Pancreas (tissue), 10 donors: Measurements from ENCODE around the gene ITGB4. TPM values are rescaled to one million over a fixed set of nuclear protein-coding genes. Genes with fewer than 3 reads are reported as not detected.

Source experiments
- ATAC-seq, 4 donors: fragments of 200-7000 bp; cut with Tn5 transposase; one replicate each; pipeline versions ENCODE4 v1.8.0 to v1.9.1; 2020; ENCODE audit warnings: mild to moderate bottlenecking in 4 of 4, moderate library complexity in 4 of 4
- DNase-seq, 6 donors: peaks; one replicate each; pipeline ENCODE4 v3.0.0-alpha.2; 2020
- FAIRE-seq: peaks from 2 replicates; lab custom pipeline; 2012; peaks lifted over from hg19 to GRCh38; lab: Jason Lieb, UNC
- H3K27ac ChIP-seq, 4 donors: fragments of 200-600 bp; sonication (generic); 1 replicate in 3 of 4; 2 replicates in 1 of 4; pipeline versions ENCODE4 v1.5.0 to v1.8.0; 2020
- H3K27me3 ChIP-seq, 4 donors: fragments of 200-600 bp; one replicate each; pipeline ENCODE4 v1.8.0; 2021
- H3K36me3 ChIP-seq, 3 donors: fragments of 200-600 bp; sonication (generic) in 1 of 3; one replicate each; pipeline versions ENCODE4 v1.5.0 to v1.8.0; 2020 to 2021
- H3K4me1 ChIP-seq, 3 donors: fragments of 200-600 bp; one replicate each; pipeline ENCODE4 v1.8.0; 2021
- H3K4me3 ChIP-seq, 4 donors: fragments of 200-600 bp; sonication (generic) in 2 of 4; one replicate each; pipeline versions ENCODE4 v1.5.0 to v1.8.0; 2020 to 2021
- H3K9me3 ChIP-seq, 4 donors: fragments of 200-600 bp; one replicate each; pipeline ENCODE4 v1.8.0; 2021
- CTCF ChIP-seq, 4 donors: fragments of 200-600 bp; sonication (generic) in 3 of 4; IDR thresholded peaks; one replicate each; pipeline versions ENCODE4 v1.5.0 to v1.8.0; 2021; ENCODE audit warnings: antibody characterized with exemption in 4 of 4
- WGBS, 2 donors: extraction: QIAGEN DNeasy Blood & Tissue Kit; methylation state at CpG; one replicate each; pipeline ENCODE4 v1.1.7; 2013; 5-methylcytosine and 5-hydroxymethylcytosine counted together
- intact Hi-C, 3 donors: fragments of 100-400 bp; cut with DNase I; formaldehyde crosslinking; loops; one replicate each; pipeline versions ENCODE4 v1.11.1 to v1.14.2; 2022
- polyA plus RNA-seq, 2 donors: library from polyadenylated mRNA; stranded (reverse); fragments of 200-250 nt; gene quantifications; one replicate each; pipeline ENCODE4 v1.2.3, GENCODE V29; 2013
- total RNA-seq, 6 donors: library from RNA; stranded (reverse); fragmentation: NEBNext Ultra II Directional in 4 of 6; extraction: Animal tissue kit (Norgen Biotek cat#: 25700) in 4 of 6; gene quantifications; one replicate each; pipeline versions ENCODE4 v1.2.1 to v1.2.4, GENCODE V29; 2021 to 2023
- donor health status: healthy with polysubstance abuse.
- donor health status: DM: no; HTN: no; CAD: no; lungs with moderate emphysema.
- donor health status: DM: no; HTN: no; CAD: no.
- donor health status: control.
- donor health status: control.
- donor health status: Bipolar disorder and iron deficiency.
- donor health status: DM: yes; HTN: yes; CAD: no.
- donor health status: DM: no; HTN: no; CAD: no.
- donor health status: DM: no; HTN: no; CAD: no.
- donor health status: DM: yes; HTN: yes; CAD: no.

ITGB4 gene
- total and polyA plus RNA-seq, 8 donors = 16.4 to 50.5 (median 22.7) TPM

- 92 to 94% methylated on average over 20 of the region's 20 CpGs for WGBS, 2 donors
- no peak for DNase-seq
Measured at GRCh38 chr17:75706042-75706728, 15.1 kb upstream of the ITGB4 start.

GRCh38 chr17:75707079-75707571 is 14.1 kb upstream of the ITGB4 start:
- no peak overlapping the region for H3K4me3 ChIP-seq
- intact Hi-C loops = no loop called here
- ATAC-seq (peak in 3 of 4 donors; percentile 19 to 54 (median 22)), DNase-seq (no peak), FAIRE-seq (no peak)
- peaks cover 4 to 57% (median 36%) of the 10 kb centered on the region in 3 donors for H3K36me3 ChIP-seq
- no peaks in the 10 kb centered on the region for H3K9me3 ChIP-seq
- no peaks in the 10 kb centered on the region for H3K4me1 ChIP-seq
- WGBS, 2 donors = 88 to 91% methylated on average over 12 of the region's 12 CpGs
- no peak for TF ChIP-seq CTCF (IDR thresholded peaks at IDR 0.05)
- no peaks in the 10 kb centered on the region for H3K27me3 ChIP-seq
- no peak overlapping the region for H3K27ac ChIP-seq

More at GRCh38 chr17:75706042-75706728, 15.1 kb upstream of the ITGB4 start:
- Histone ChIP-seq H3K9me3 (no peaks in the 10 kb centered on the region), H3K36me3 (peaks cover 4 to 63% (median 39%) of the 10 kb centered on the region in 3 donors), H3K4me1 (no peaks in the 10 kb centered on the region), H3K27ac (no peak overlapping the region), H3K27me3 (no peaks in the 10 kb centered on the region), H3K4me3 (no peak overlapping the region)
- FAIRE-seq = no peak
- TF ChIP-seq CTCF (IDR thresholded peaks at IDR 0.05) = no peak
- ATAC-seq = no peak
- intact Hi-C loops = no loop called here

- H3K4me3 ChIP-seq = no peak overlapping the region
- intact Hi-C loops = no loop called here
- 54 to 70% methylated on average over 2 of the region's 2 CpGs for WGBS, 2 donors
- no peaks in the 10 kb centered on the region for H3K9me3 ChIP-seq
- H3K27me3 ChIP-seq = no peaks in the 10 kb centered on the region
- no peak for DNase-seq
- no peak for FAIRE-seq
- no peak for TF ChIP-seq CTCF (IDR thresholded peaks at IDR 0.05)
- peaks cover 0 to 10% (median 0%) of the 10 kb centered on the region in 3 donors for H3K36me3 ChIP-seq
- ATAC-seq = no peak
- no peaks in the 10 kb centered on the region for H3K4me1 ChIP-seq
- H3K27ac ChIP-seq = no peak overlapping the region
Measured at GRCh38 chr17:75712446-75712845, 8.8 kb upstream of the ITGB4 start.

GRCh38 chr17:75719732-75720131 is 1.5 kb upstream of the ITGB4 start:
- Histone ChIP-seq H3K4me1 (peaks cover 0 to 9% (median 0%) of the 10 kb centered on the region in 3 donors), H3K9me3 (no peaks in the 10 kb centered on the region), H3K4me3 (no peak overlapping the region), H3K27ac (no peak overlapping the region), H3K36me3 (no peaks in the 10 kb centered on the region), H3K27me3 (no peaks in the 10 kb centered on the region)
- DNase-seq (no peak), ATAC-seq (no peak), FAIRE-seq (no peak)
- TF ChIP-seq CTCF (IDR thresholded peaks at IDR 0.05) = no peak
- 95 to 100% methylated on average over 2 of the region's 2 CpGs for WGBS, 2 donors
- intact Hi-C loops = no loop called here
